Keratinocyte (primary cell): Measurements from ENCODE around the gene DENND1A. TPM values are rescaled to one million over a fixed set of nuclear protein-coding genes. Genes with fewer than 3 reads are reported as not detected.

Experiments
- DNase-seq: peaks from one replicate; pipeline ENCODE4 v3.0.0-alpha.2; 2011; ENCODE audit warnings: low read depth, missing footprints, low spot score
- FAIRE-seq: peaks from 2 replicates; lab custom pipeline; 2011; peaks lifted over from hg19 to GRCh38; lab: Jason Lieb, UNC
- H2AFZ ChIP-seq: 2 replicates; pipeline ENCODE4 v1.6.0; 2012; ENCODE audit warnings: low read length, control low read depth, inconsistent platforms; ENCODE audit not compliant: control insufficient read depth
- H3K27ac ChIP-seq: 2 replicates; pipeline ENCODE4 v1.5.1; 2011; ENCODE audit warnings: low read length; ENCODE audit not compliant: control insufficient read depth, insufficient read depth
- H3K27me3 ChIP-seq: 3 replicates; pipeline ENCODE4 v1.6.0; 2011; ENCODE audit warnings: low read length; ENCODE audit not compliant: control insufficient read depth, insufficient read depth; ENCODE audit errors: extremely low read depth
- H3K36me3 ChIP-seq, 2 experiments: 2 replicates in 1 of 2; 3 replicates in 1 of 2; pipeline ENCODE4 v1.5.1; 2011; ENCODE audit warnings: low read length in 2 of 2, mild to moderate bottlenecking in 1 of 2; ENCODE audit not compliant: control insufficient read depth in 2 of 2, insufficient read depth in 2 of 2; ENCODE audit errors: extremely low read depth in 1 of 2
- H3K4me1 ChIP-seq: 3 replicates; pipeline ENCODE4 v1.5.1; 2011; ENCODE audit warnings: low read length; ENCODE audit not compliant: control insufficient read depth, insufficient read depth; ENCODE audit errors: extremely low read depth
- H3K4me2 ChIP-seq: 3 replicates; pipeline ENCODE4 v1.6.0; 2011; ENCODE audit warnings: low read depth, low read length; ENCODE audit not compliant: control insufficient read depth, insufficient read depth; ENCODE audit errors: extremely low read depth
- H3K4me3 ChIP-seq, 3 experiments: fragments of 200-600 bp in 1 of 3; sonication (generic) in 1 of 3; 2 replicates in 2 of 3; 3 replicates in 1 of 3; pipeline ENCODE4 v1.5.1; 2011 to 2016; ENCODE audit warnings: low read length in 3 of 3, mild to moderate bottlenecking in 3 of 3, control low read depth in 2 of 3, inconsistent platforms in 1 of 3, low read depth in 1 of 3, mixed read lengths in 1 of 3, mixed run types in 1 of 3, moderate library complexity in 1 of 3; ENCODE audit not compliant: control insufficient read depth in 2 of 3, insufficient read depth in 2 of 3; ENCODE audit errors: extremely low read depth in 1 of 3
- H3K79me2 ChIP-seq: 2 replicates; pipeline ENCODE4 v1.6.0; 2012; ENCODE audit warnings: low read length; ENCODE audit not compliant: control insufficient read depth, insufficient read depth
- H3K9ac ChIP-seq: 3 replicates; pipeline ENCODE4 v1.6.0; 2011; ENCODE audit warnings: low read length; ENCODE audit not compliant: control insufficient read depth, insufficient read depth; ENCODE audit errors: extremely low read depth
- H3K9me1 ChIP-seq: 3 replicates; pipeline ENCODE4 v1.6.0; 2011; ENCODE audit warnings: low read length; ENCODE audit not compliant: control insufficient read depth, insufficient read depth; ENCODE audit errors: extremely low read depth
- H3K9me3 ChIP-seq: 2 replicates; pipeline ENCODE4 v1.5.1; 2012; ENCODE audit warnings: low read depth, low read length; ENCODE audit not compliant: control insufficient read depth
- H4K20me1 ChIP-seq: 3 replicates; pipeline ENCODE4 v1.6.0; 2011; ENCODE audit warnings: low read length; ENCODE audit not compliant: control insufficient read depth, insufficient read depth; ENCODE audit errors: extremely low read depth
- CTCF ChIP-seq, 3 experiments: IDR thresholded peaks in 1 of 3; conservative IDR thresholded peaks in 1 of 3; optimal IDR thresholded peaks in 1 of 3; 2 replicates in 2 of 3; 3 replicates in 1 of 3; pipeline versions ENCODE3 to v1.5.1; 2011; ENCODE audit warnings: low read length in 3 of 3, mild to moderate bottlenecking in 3 of 3, moderate library complexity in 2 of 3, control low read depth in 1 of 3, inconsistent platforms in 1 of 3; ENCODE audit not compliant: insufficient read depth in 2 of 3; ENCODE audit errors: extremely low read depth in 1 of 3
- EZH2 ChIP-seq: IDR thresholded peaks from one replicate; pipeline ENCODE4 v1.6.1; 2012; ENCODE audit warnings: inconsistent platforms, mild to moderate bottlenecking, low read length, moderate library complexity
- dilution Hi-C: fragments of 300-500 bp; cut with MboI; formaldehyde crosslinking; loops from one replicate; pipeline ENCODE4 v1.7.0; 2020; ENCODE audit warnings: low sequenced_read_pairs; ENCODE audit not compliant: extremely low pct_ligation_motif_present
- polyA plus RNA-seq, 5 experiments: library from polyadenylated mRNA; depleted of rRNA in 3 of 5; stranded (reverse) in 3 of 5; stranded (forward) in 1 of 5; unstranded in 1 of 5; fragments of >200 nt; gene quantifications; 1 replicate in 1 of 5; 2 replicates in 3 of 5; 3 replicates in 1 of 5; pipeline versions ENCODE4 v1.2.1 to v1.2.3, GENCODE V29; 2011 to 2012; ENCODE audit warnings: missing spikeins in 2 of 5, low read depth in 1 of 5, low replicate concordance in 1 of 5

DENND1A gene
- polyA plus RNA-seq, 1 donor (not counting 4 experiments of a cell fraction or from before 2014, with no cell fraction given) = 13.0 TPM

- Histone ChIP-seq H3K9me1 (no peaks in the 10 kb centered on the region), H3K9me3 (no peaks in the 10 kb centered on the region), H3K27ac (no peak overlapping the region), H3K79me2 (no peaks in the 10 kb centered on the region), H3K4me1 (no peaks in the 10 kb centered on the region), H4K20me1 (no peaks in the 10 kb centered on the region), H3K9ac (no peak overlapping the region), H2AFZ (no peak overlapping the region), H3K4me2 (no peak overlapping the region), H3K36me3 (peaks cover 2 to 3% of the 10 kb centered on the region in 2 experiments), H3K4me3 (no peak overlapping the region), H3K27me3 (no peaks in the 10 kb centered on the region)
- no peak for DNase-seq
- no peak for TF ChIP-seq CTCF (optimal IDR thresholded peaks at IDR 0.05 in 1 of 3, IDR thresholded peaks at IDR 0.05 in 1 of 3, conservative IDR thresholded peaks at IDR 0.05 in 1 of 3; ENCODE audit: extremely low read depth in 1 of 3, insufficient read depth in 2 of 3, low read length in 3 of 3)
- dilution Hi-C loops = no loop called here
- no peak for FAIRE-seq
Measured at GRCh38 chr9:123551734-123552133, 378.2 kb downstream of the DENND1A start.

- Histone ChIP-seq H4K20me1 (no peaks in the 10 kb centered on the region), H3K9ac (no peak overlapping the region), H2AFZ (no peak overlapping the region), H3K27ac (no peak overlapping the region), H3K4me2 (no peak overlapping the region), H3K27me3 (no peaks in the 10 kb centered on the region), H3K4me3 (no peak overlapping the region), H3K9me3 (no peaks in the 10 kb centered on the region), H3K79me2 (no peaks in the 10 kb centered on the region), H3K4me1 (no peaks in the 10 kb centered on the region), H3K36me3 (no peaks in the 10 kb centered on the region), H3K9me1 (no peaks in the 10 kb centered on the region)
- FAIRE-seq (no peak), DNase-seq (no peak)
- TF ChIP-seq CTCF (optimal IDR thresholded peaks at IDR 0.05 in 1 of 3, IDR thresholded peaks at IDR 0.05 in 1 of 3, conservative IDR thresholded peaks at IDR 0.05 in 1 of 3; ENCODE audit: extremely low read depth in 1 of 3, insufficient read depth in 2 of 3, low read length in 3 of 3) (no peak), EZH2 (no peak)
- dilution Hi-C loops = no loop called here
Measured at GRCh38 chr9:123550797-123551196, 379.1 kb downstream of the DENND1A start.
